Measurements from ENCODE around the gene FLG.
"Not testable (repeated sequence)": the region's sequence is repeated elsewhere in the genome, so short reads cannot be mapped to it uniquely, and the experiment has no call there.

The FLG gene

GRCh38 chr1:152256394-152256793 lies 68.6 kb downstream of the FLG start:
- not testable (repeated sequence) for DNase-seq
